ENCODE data around the gene KIZ.

- TF ChIP-seq, protein P1, sequence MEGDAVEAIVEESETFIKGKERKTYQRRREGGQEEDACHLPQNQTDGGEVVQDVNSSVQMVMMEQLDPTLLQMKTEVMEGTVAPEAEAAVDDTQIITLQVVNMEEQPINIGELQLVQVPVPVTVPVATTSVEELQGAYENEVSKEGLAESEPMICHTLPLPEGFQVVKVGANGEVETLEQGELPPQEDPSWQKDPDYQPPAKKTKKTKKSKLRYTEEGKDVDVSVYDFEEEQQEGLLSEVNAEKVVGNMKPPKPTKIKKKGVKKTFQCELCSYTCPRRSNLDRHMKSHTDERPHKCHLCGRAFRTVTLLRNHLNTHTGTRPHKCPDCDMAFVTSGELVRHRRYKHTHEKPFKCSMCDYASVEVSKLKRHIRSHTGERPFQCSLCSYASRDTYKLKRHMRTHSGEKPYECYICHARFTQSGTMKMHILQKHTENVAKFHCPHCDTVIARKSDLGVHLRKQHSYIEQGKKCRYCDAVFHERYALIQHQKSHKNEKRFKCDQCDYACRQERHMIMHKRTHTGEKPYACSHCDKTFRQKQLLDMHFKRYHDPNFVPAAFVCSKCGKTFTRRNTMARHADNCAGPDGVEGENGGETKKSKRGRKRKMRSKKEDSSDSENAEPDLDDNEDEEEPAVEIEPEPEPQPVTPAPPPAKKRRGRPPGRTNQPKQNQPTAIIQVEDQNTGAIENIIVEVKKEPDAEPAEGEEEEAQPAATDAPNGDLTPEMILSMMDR (IDR thresholded peaks at IDR 0.05; ENCODE audit: poor library complexity): no peak
- no peak for TF ChIP-seq EZH2 (IDR thresholded peaks at IDR 0.05; ENCODE audit: borderline replicate concordance)
- TF ChIP-seq EZH2phosphoT487 (IDR thresholded peaks at IDR 0.05; ENCODE audit: low read depth, severe bottlenecking, unreplicated experiment): no peak
Measured at GRCh38 chr20:21149344-21149743, 23.5 kb downstream of the KIZ start.
